ENCODE results near the gene FAM3C. TPM values are rescaled to one million over a fixed set of nuclear protein-coding genes. Genes with fewer than 3 reads are reported as not detected.

Gene FAM3C
- total and polyA plus RNA-seq, 4 donors = 46.7 to 192 (median 159) TPM

Other genes starting within 250 kb of the FAM3C start
- gene WNT16, start 67.3 kb downstream of the FAM3C start, total RNA-seq = 10 to 100 TPM in 1 of 2 donors, 1 to 10 TPM in 1; 5.0 to 12.0 TPM
- 1 to 10 TPM; 2.8 to 3.2 TPM for gene WNT16, start 67.3 kb downstream of the FAM3C start, polyA plus RNA-seq (ENCODE audit: insufficient read length in 2 of 2)